Activated gamma-delta T cell treated with anti-CD3 and anti-CD28 coated beads, Interleukin-2, amount 50 U/mL, for 16 hours (primary cell): ENCODE results near the gene GABBR2.
A peak's percentile ranks its signal among the peaks of the same experiment; 100 is the strongest.
"Not testable (repeated sequence)": the region's sequence is repeated elsewhere in the genome, so short reads cannot be mapped to it uniquely, and the experiment has no call there.

Experiments used
- DNase-seq: peaks from one replicate; pipeline ENCODE4 v3.0.0-alpha.2; 2020; ENCODE audit warnings: low read depth

GABBR2 gene

DNA sequence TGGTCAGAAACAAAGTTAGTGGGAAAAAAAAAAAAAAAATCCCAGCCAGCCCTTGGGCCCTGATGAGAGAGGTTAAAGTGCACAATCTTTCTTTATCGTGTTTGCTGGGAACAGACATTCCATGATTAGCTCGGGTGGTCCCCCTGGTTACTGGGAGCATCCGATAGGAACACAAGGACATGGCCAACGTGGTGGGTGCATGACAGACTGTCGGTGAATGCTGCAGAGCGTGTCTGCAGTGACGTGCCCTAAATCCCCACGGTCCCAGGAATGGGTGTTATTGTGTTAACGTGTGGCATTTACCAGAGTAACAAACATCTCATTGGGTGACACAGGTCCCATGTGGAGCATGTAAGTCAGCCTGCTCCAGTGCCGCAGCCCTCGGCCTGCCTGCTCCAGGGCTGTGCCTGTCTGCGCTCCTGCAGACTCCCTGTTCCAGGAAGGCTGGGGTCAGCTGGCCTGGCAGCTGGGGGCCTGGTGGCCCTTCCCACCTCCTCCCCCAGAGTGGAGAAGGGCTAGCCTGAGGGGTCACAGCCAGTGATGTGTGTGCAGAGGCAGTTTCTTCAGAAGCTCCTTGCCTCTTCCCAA, 419.0 kb downstream of the GABBR2 start:
- DNase-seq: no peak

- no peak for DNase-seq
Observed at GRCh38 chr9:98288881-98289280, 419.9 kb downstream of the GABBR2 start.

DNA sequence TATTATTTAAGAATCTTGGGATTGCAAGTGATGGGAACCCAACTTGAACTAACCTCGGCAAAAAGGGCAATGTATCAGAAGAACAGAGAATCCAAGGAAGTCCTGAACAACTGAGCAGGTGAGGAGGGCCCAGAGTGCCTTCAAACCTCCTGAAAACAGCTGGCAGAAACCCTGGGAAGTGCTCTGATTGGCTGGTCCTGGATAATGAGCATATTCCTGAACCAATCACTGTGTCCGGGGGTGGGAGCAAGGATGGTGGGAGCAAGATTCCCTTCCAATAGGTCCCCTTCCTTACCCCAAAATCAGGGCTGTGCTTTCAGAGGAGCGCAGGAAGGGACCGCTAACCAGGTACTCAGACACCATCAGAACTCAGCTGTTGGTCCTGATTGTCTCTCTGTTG, 421.4 kb downstream of the GABBR2 start:
- no peak for DNase-seq

GRCh38 chr9:98285446-98285845, 423.3 kb downstream of the GABBR2 start:
- DNase-seq: no peak

DNA sequence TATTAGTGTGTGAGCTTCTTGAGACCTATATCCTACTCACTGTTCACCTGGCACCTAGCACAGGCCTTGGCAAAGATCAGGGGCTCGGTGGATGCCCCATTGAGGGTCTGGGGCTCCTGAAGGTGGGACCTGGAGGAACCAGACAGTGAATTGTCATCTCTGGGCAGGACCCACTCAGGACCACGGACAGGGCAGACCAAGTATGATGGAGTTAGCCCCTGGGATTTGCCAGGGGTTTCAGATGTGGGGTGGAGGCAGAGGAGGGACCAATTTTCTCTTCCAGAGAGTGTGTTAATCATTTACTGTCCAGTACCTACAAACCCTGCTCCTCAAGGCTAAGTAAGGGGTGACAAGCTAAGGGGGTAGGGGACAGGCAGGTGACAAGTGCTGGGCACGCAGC, 424.0 kb downstream of the GABBR2 start:
- DNase-seq: no peak

GRCh38 chr9:98283143-98283542, 425.6 kb downstream of the GABBR2 start:
- DNase-seq: not testable (repeated sequence)

DNA sequence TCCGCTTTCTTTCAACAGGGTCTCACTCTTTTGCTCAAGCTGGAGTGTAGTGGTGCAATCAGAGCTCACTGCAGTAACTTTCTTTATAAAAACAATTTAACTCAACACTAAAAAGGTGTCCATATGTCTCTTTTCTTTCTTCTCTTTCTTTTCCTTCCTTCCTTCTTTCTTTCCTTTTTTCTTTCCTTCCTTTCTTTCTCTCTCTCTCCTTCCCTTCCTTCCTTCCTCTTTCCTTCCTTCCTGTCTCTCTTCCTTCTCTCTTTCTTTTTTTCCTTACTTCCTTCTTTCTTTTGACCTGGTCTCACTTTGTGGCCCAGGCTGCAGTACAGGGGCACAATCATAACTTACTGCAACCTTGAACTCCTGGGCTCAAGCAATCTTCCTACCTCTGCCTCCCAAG, 427.5 kb downstream of the GABBR2 start:
- DNase-seq: no peak

- DNase-seq: no peak
Observed at GRCh38 chr9:98280574-98280973, 428.2 kb downstream of the GABBR2 start.

DNA sequence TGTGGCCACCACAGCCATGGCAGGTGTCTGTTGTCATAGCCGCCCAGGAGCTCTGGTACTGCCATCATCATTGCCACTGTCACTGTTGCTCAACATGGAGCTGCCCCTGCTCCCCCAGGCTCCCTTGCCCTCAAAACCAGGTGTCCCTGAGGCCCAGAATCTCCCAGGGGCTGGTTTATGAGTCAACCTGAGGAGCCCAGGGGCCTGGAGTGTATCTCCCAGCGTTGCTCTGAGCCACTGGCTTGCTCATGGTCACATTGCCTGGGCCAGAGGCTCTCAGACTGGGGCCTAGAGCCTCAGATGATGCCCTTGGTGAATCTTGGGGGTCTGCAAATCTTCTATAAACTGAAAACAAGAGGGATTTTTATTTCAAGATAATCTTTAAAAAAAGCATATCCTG, 428.6 kb downstream of the GABBR2 start:
- DNase-seq: no peak

DNA sequence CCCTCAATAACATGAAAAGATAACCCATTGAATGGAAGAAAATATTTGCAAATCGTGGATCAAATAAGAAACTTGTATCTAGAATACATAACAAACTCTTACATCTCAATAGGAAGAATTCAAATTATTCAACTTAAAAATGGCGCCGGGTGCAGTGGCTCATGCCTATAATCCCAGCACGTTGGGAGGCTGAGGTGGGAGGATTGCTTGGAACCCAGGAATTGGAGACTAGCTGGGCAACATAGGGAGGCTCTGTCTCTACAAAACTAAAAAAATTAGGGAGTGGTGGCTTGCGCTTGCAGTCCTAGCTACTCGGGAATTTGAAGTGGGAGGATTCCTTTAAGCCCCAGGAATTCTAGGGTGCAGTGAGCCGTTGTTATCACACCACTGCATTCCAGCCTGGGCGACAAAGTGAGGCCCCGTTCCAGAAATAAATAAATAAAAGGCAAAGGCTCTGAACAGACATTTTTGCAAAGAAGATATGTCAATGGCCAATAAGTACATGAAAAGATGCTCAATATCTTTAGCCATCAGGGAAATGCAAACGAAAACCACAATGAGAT, 431.7 kb downstream of the GABBR2 start:
- no peak for DNase-seq

DNA sequence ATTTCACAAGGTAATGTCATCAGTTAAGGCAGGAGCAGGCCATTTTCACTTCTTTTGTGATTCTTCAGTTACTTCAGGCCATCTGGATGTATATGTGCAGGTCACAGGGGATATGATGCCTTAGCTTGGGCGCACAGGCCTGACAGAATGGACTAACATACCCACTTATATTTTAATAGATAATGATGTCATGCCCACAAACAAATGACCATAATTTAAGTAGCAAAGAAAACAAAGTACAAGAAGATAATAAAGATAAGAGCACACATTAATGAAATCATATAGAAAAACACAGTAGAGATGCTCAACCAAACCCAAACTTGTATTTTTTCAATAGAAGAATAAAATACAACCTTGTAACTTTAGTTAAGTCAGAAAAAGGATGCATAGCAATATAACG, 433.6 kb downstream of the GABBR2 start:
- no peak for DNase-seq

DNA sequence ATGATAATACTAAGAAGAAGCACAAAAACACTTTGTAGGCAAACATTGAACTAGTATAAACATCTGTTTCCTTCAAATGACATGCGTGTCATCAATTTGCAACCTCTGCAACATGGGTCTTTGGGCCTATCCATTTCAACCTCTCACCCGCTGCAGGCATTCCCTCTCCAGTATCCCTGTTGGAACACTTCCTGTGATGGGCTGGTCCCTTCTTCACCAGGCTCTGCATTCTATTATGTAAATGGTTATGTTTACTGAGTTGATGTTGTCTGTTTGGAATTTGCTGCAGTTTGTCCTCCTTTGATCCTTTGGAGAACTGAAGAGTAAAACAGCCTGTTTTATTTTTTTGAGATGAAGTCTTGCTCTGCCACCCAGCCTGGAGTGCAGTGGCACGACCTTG, 436.7 kb downstream of the GABBR2 start:
- no peak for DNase-seq

- no peak for DNase-seq
Observed at GRCh38 chr9:98271479-98271878, 437.3 kb downstream of the GABBR2 start.

DNA sequence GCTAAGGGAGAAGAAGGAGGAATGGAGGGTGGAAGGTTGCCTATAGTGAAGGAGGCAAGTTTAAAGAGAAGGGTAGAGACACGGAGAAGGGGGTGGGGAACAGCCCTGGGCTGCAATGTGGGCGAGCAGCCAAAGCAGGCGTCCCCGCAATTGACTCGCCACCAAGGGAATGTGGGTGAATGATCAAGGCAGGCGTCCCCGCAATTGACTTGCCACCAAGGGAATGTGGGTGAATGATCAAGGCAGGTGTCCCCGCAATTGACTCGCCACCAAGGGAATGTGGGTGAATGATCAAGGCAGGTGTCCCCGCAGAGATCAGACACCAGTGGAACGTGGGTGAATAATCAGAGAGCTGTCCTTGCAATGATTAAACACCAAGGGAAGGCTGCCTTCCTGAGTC, 438.5 kb downstream of the GABBR2 start:
- not testable (repeated sequence) for DNase-seq

DNA sequence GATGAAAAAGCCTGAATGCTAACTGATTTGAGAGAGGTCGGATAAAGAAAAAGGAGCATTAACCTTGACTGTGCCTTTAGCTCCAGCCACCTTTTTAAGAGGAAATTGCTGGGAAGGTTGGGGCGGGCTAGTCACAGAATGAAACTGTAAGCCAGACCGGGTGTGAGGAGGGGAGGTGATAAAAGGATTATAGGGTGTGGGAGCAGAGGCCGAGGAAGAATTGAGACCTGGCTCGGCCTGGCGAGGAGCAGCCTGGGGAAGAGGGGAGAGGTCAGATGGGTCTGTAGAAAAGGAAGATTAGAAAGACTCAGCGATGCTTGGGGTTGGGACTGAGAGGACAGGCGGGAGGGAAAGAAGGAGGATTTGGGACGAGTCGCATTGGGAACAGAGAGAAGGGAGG, 439.1 kb downstream of the GABBR2 start:
- DNase-seq: not testable (repeated sequence)

DNA sequence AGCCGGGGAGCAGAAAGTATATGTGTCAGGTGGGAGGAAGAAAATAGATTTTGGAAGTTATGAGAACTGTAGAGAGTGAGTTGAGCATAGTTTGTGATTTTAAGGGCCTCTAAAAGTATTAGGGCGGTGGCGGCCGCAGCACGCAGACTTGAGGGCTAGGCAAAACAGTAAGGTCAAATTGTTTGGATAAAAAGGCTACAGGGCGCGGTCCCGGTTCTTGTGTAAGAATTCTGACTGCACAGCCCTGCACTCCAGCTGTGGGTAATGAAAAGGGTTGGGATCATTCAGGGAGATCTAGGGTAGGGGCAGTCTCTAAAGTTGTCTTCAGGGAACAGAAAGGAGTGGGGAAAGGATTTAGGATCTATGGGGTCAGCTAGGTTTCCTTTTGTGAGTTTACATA, 441.2 kb downstream of the GABBR2 start:
- not testable (repeated sequence) for DNase-seq

GRCh38 chr9:98264516-98264915, 444.2 kb downstream of the GABBR2 start:
- no peak for DNase-seq

DNA sequence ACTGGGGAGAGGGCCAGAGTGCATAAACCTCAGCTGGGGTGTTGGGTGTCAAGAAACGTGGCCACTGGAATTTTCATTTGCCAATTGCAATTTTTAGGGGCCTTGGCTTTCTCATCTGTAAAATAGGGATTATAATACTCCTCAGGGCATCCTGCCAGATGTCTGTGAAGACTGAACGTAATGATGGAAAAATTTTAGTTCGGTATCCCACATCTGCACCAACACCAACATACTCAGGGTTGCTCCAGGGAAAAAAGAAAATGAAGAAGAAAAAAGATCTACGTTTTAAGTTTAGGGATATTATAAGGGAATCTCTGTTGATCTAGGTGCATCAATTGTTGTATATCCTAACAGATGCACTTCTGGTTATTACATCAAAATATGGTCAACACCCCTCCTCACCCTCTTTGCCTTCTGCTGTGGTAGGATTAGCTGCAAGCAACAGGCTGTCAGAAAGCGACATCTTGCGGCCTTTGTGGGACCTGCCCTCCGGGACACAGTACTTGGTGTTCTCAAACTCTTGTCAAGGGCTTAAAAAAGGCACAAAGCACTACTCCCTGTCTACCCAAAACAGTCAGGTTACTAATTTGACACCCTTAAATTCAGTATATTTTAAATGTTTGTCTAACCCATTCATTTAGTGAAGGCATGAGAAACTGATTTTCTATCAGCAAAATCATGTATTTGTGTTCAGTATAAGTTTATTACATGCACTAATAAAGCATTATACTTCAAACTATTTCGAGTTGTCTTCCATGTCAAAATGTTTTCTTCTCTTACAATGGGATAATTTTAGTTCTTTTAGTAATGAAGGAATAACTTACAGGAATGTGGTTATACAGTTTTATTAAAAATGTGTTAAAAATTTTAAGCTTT, 445.0 kb downstream of the GABBR2 start:
- DNase-seq: peak; percentile 65

DNA sequence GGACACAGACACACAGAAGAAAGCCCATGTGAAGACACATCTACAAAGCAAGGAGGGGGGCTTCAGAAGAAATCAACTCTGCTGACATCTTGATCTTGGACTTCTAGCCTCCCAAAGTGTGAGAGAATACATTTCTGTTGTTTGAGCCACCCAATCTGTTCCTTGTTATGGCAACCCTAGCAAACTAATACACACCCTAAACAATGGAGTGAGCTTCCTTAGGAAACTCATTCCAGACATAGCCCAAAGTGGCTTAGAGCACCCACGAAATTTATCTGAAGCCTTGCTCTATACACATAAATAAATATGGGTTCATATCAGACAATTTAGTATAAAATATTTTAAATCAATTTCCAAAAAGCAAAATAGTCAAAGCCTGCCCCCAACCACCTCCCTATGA, 445.7 kb downstream of the GABBR2 start:
- no peak for DNase-seq

- no peak for DNase-seq
Observed at GRCh38 chr9:98262056-98262455, 446.7 kb downstream of the GABBR2 start.

- no peak for DNase-seq
Observed at GRCh38 chr9:98260635-98261034, 448.1 kb downstream of the GABBR2 start.

DNA sequence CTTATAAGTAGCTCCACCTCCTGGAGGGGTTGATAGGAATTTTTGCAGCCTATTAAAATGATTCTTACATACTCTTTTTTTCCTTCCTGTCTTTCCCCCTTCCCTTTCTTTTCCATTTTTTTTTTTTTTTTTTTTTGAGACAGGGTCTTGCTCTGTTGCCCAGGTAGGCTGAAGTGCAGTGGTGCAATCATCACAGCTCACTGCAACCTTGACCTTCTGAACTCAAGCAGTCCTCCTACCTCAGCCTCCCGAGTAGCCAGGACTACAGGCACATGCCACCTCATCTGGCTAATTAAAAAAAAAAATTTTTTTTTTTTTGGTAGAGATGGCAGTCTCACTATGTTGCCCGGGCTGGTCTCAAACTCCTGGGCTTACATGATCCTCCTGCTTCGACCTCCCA, 448.9 kb downstream of the GABBR2 start:
- no peak for DNase-seq

- DNase-seq: peak; percentile 7
Observed at GRCh38 chr9:98256756-98257155, 452.0 kb downstream of the GABBR2 start.
